Osteoblast (primary cell): Measurements from ENCODE around the gene DHRS9. TPM values are rescaled to one million over a fixed set of nuclear protein-coding genes. Genes with fewer than 3 reads are reported as not detected.
"Not testable (repeated sequence)": the region's sequence is repeated elsewhere in the genome, so short reads cannot be mapped to it uniquely, and the experiment has no call there.

ENCODE experiments used
- DNase-seq: peaks from one replicate; pipeline ENCODE4 v3.0.0; 2011; ENCODE audit warnings: low spot score, mixed read lengths; ENCODE audit not compliant: insufficient read length; ENCODE audit errors: missing footprints
- H2AFZ ChIP-seq: 2 replicates; pipeline ENCODE4 v1.6.0; 2011; ENCODE audit warnings: mild to moderate bottlenecking, low read length
- H3K27ac ChIP-seq: 2 replicates; pipeline ENCODE4 v1.5.1; 2011; ENCODE audit warnings: mild to moderate bottlenecking, low read depth, low read length, moderate library complexity
- H3K27me3 ChIP-seq: 2 replicates; pipeline ENCODE4 v1.6.0; 2012; ENCODE audit warnings: mild to moderate bottlenecking, control low read depth, inconsistent platforms, low read length, moderate library complexity; ENCODE audit not compliant: insufficient read depth
- H3K36me3 ChIP-seq: 2 replicates; pipeline ENCODE4 v1.5.1; 2011; ENCODE audit warnings: mild to moderate bottlenecking, low read length, control low read depth, moderate library complexity; ENCODE audit not compliant: insufficient read depth
- H3K4me1 ChIP-seq: 2 replicates; pipeline ENCODE4 v1.5.1; 2011; ENCODE audit warnings: mild to moderate bottlenecking, low read length, control low read depth, moderate library complexity; ENCODE audit not compliant: insufficient read depth
- H3K4me2 ChIP-seq: 2 replicates; pipeline ENCODE4 v1.6.0; 2011; ENCODE audit warnings: mild to moderate bottlenecking, low read length; ENCODE audit not compliant: insufficient read depth
- H3K4me3 ChIP-seq: fragments of 200-600 bp; sonication (generic); 3 replicates; pipeline ENCODE4 v1.5.1; 2012; ENCODE audit warnings: mild to moderate bottlenecking, low read length, inconsistent platforms; ENCODE audit not compliant: insufficient read depth
- H3K79me2 ChIP-seq: 2 replicates; pipeline ENCODE4 v1.6.0; 2012; ENCODE audit warnings: mild to moderate bottlenecking, low read length, control low read depth, inconsistent platforms; ENCODE audit not compliant: insufficient read depth
- H3K9me3 ChIP-seq: 2 replicates; pipeline ENCODE4 v1.5.1; 2011; ENCODE audit warnings: low read depth, low read length, control low read depth
- H4K20me1 ChIP-seq: 2 replicates; pipeline ENCODE4 v1.6.0; 2012; ENCODE audit warnings: mild to moderate bottlenecking, low read length, control low read depth; ENCODE audit not compliant: insufficient read depth
- CTCF ChIP-seq: IDR thresholded peaks from 2 replicates; pipeline ENCODE4 v1.5.1; 2011; ENCODE audit warnings: mild to moderate bottlenecking, low read depth, low read length, moderate library complexity; ENCODE audit errors: extremely low read depth
- total RNA-seq: library from RNA; depleted of rRNA; stranded (reverse); fragments of >200 nt; gene quantifications from 2 replicates; pipeline ENCODE4 v1.2.3, GENCODE V29; 2012

Gene DHRS9
- total RNA-seq, 1 donor = not detected

- Histone ChIP-seq H3K4me2 (peak overlapping the region; percentile 17), H3K4me3 (no peak overlapping the region), H4K20me1 (no peaks in the 10 kb centered on the region), H3K9me3 (no peaks in the 10 kb centered on the region), H3K27me3 (no peaks in the 10 kb centered on the region), H2AFZ (no peak overlapping the region), H3K36me3 (no peaks in the 10 kb centered on the region), H3K79me2 (no peaks in the 10 kb centered on the region), H3K27ac (no peak overlapping the region), H3K4me1 (no peaks in the 10 kb centered on the region)
- peak; percentile 72 for TF ChIP-seq CTCF
- DNase-seq = no peak
Observed at GRCh38 chr2:169131587-169132512, 62.5 kb downstream of the DHRS9 start.

- H3K27me3 ChIP-seq, H3K9me3 ChIP-seq, H3K4me1 ChIP-seq, H3K4me3 ChIP-seq, H3K4me2 ChIP-seq, DNase-seq, H2AFZ ChIP-seq, H3K36me3 ChIP-seq, H3K79me2 ChIP-seq, H3K27ac ChIP-seq, H4K20me1 ChIP-seq: not testable (repeated sequence)
Observed at GRCh38 chr2:169134272-169134671, 64.9 kb downstream of the DHRS9 start.

GRCh38 chr2:169136428-169136827 is 67.1 kb downstream of the DHRS9 start:
- H3K79me2 ChIP-seq, H3K36me3 ChIP-seq, DNase-seq, H3K27ac ChIP-seq, H3K4me2 ChIP-seq, H4K20me1 ChIP-seq, H3K27me3 ChIP-seq, H3K9me3 ChIP-seq, H3K4me3 ChIP-seq, H3K4me1 ChIP-seq, H2AFZ ChIP-seq: not testable (repeated sequence)

DNA sequence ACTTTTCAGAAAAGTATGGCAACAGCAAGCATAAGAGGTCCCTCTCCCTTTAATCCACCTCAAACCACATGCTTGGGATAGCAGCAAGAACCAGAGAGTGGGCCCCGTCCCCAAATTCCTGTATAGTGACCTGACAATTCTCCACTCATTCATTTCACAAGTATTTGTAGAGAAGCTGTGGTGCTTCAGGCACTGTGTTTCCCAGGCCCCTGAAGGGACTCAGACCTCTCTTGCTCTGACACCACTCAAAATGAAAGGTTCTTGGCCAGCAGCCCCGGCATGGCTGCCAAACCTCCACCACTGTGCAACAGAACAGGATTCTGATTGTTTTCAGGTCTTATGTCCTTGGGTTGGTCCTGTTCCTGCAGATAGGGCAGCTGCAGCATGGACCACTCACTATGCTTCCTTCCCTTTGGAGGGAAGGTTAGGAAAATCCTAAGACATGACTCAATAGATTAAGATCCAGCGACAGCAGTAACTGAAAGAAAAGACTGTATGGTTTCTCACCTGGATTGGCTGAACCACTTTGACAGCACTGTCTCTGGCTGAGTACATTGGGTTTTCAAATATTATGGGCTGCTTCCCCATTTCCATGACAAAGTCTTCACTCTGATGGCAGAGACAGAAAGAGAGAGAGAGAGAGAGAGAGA is 67.6 kb downstream of the DHRS9 start:
- H3K4me3 ChIP-seq = no peak overlapping the region
- no peaks in the 10 kb centered on the region for H3K27me3 ChIP-seq

More for the DNA sequence above, 67.6 kb downstream of the DHRS9 start:
- no peaks in the 10 kb centered on the region for H4K20me1 ChIP-seq
- H3K4me2 ChIP-seq = no peak overlapping the region
- H2AFZ ChIP-seq = no peak overlapping the region
- no peak for TF ChIP-seq CTCF
- no peak for DNase-seq
- H3K79me2 ChIP-seq = no peaks in the 10 kb centered on the region
- no peaks in the 10 kb centered on the region for H3K36me3 ChIP-seq
- no peaks in the 10 kb centered on the region for H3K4me1 ChIP-seq
- no peak overlapping the region for H3K27ac ChIP-seq
- H3K9me3 ChIP-seq = no peaks in the 10 kb centered on the region
